HG02588 (cell line): ENCODE data around the gene LAX1.
"Not testable (repeated sequence)": the region's sequence is repeated elsewhere in the genome, so short reads cannot be mapped to it uniquely, and the experiment has no call there.

ENCODE experiments used
- ATAC-seq: cut with Tn5 transposase; IDR thresholded peaks from one replicate; pipeline ENCODE4 v1.9.1; 2021; ENCODE audit warnings: mild to moderate bottlenecking, moderate library complexity; ENCODE audit not compliant: unreplicated experiment

Gene LAX1

GRCh38 chr1:203765029-203765837 lies at the start of gene LAX1:
TSS of gene LAX1 (plus strand) at chr1:203765183. CDS start at chr1:203765566, 383 bp downstream.
- ATAC-seq: peak; percentile 83

GRCh38 chr1:203717120-203717519 lies 47.9 kb upstream of the LAX1 start:
- ATAC-seq: no peak

GRCh38 chr1:203720242-203720641 lies 44.7 kb upstream of the LAX1 start:
- ATAC-seq: no peak

DNA sequence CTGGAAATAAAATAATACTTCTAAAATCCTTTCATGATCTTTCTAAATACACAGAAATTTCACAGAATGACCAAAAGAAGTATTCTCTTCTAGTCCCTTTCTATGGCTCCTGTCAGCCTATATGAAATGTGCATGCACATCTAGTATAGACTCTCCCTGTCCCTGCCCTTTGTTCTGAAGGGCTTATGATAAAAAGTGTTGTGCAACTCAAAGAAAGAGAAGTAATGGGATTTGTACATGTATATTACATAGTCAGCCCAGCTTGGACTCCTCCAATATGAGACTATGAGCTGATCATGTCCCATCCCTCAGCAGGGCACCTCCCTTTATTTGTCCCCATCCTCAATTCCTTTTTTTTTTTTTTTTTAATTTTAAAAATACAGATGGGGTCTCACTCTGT lies 42.1 kb upstream of the LAX1 start:
- ATAC-seq: no peak

DNA sequence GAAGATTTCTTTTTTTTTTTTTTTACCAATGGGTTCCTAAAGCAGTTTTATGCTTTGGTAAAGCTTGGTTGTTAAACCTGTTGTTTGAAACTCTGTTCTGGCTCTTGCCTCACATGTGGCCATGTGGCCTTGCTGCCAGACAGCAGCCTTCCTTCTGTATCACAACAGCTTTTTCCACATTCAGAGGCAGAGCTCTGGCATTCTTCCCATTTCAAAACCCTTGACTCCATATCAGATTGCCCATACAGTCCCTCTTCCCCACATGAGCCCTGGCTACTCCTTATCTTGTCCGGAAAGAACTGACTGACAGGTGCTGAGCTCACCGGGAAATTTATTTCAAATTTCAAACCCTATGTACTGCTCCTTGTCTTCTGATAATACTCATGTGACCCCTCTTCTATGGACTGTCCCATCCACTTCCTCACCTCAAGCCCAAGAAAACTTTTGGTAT lies 38.5 kb upstream of the LAX1 start:
- no peak for ATAC-seq

DNA sequence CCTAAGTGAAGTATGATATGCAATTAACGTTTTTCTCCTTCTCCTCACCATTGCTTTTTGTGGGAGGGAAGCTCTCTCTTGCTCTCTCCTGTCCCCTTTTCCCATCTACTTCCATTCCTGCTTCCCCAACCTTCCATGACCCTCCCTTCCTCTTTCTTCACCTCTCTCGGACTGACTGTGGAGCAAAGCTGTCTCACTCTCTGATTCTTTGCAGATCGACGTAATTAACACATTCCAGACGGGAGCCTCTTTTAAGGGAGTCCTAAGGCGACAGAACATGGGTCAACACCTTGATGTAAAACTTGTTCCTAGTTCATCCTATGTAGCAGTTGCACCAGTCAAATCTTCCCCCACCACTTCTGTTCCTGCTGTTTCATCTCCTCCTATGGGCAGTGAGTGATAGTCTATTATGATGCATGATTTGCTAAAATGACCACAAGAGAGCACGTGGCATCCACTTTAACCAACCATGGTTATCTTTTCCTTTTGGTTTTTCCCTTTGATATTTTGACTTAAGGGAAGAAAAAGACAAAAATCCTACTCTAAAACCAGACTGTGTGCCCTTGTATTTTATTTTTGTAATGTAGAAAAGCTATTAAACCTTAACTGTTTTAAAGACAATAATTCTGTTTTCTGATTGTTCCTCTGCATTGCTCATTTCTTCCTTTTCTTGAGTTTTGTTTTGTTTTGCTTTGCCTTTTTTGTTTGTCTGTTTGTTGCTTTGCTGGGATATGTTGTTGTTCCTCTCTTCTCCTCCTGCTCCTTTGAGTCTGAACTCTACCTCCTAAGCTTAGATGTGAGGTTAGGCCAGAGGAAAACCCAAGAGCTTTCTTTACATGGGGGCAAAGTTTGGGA lies 31.7 kb upstream of the LAX1 start:
- ATAC-seq: no peak

DNA sequence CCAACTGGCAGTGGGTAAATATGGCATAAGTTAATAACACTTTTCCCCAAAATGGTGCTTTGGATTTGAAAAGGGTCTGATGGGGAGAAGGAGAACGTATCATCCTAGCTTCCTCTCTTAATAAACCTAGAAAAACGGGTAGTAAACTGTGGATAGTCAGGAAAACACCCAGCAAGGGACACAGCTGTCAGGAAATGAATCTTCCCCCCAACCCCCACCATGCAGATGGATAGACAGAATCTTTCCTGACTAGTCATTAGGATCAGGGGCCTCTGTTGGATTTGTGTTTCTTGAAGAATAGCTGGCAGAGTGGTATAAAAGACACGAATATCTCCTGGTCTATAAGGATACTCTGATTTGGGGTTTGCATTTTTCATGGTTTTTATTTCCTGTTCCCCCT lies 22.5 kb upstream of the LAX1 start:
- no peak for ATAC-seq

DNA sequence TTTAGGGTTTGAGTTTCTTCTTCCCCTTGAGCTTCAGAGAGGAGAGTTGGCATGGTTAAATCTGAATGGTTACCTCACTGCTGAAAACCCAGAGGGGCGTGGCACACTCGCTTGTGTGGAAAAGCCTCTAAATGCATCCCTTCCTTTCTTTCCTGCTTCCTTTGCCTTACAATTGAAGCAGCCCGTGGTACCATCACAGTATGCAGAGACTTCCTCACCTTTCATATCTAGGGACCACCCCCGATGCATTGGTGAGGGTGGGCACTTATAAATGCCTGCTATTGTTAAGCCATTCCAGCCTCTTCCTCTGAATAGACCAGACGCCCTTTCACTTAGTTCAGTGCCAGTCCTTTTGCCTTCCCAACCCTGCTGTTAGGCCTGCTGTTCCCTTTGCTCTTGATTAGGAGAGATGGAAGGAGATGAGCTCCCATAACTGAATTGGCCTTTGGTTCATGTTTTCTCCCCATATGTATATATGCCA lies 21.9 kb upstream of the LAX1 start:
- no peak for ATAC-seq

GRCh38 chr1:203744075-203744972 lies 20.7 kb upstream of the LAX1 start:
- no peak for ATAC-seq

DNA sequence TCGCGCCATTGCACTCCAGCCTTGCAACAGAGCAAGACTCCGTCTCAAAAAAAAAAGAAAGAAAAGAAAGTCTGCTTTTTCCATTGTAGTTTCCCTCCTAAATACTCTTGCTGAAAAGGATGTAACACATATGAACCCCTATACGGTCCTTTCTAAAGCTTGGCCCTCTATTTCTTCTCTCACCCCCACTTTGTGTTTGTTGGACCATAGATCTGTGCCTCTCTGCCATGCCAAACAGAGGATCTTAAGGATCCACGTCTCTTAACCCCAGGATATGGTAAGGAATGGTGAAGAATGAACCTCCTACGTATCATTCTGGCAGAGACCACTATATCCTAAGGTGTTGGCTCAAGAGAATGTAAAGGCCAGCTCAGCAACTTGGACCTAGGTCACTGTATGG lies 18.7 kb upstream of the LAX1 start:
- no peak for ATAC-seq

- ATAC-seq: no peak
Measured at GRCh38 chr1:203751051-203751450, 13.9 kb upstream of the LAX1 start.

- ATAC-seq: not testable (repeated sequence)
Measured at GRCh38 chr1:203751618-203752361, 13.2 kb upstream of the LAX1 start.

DNA sequence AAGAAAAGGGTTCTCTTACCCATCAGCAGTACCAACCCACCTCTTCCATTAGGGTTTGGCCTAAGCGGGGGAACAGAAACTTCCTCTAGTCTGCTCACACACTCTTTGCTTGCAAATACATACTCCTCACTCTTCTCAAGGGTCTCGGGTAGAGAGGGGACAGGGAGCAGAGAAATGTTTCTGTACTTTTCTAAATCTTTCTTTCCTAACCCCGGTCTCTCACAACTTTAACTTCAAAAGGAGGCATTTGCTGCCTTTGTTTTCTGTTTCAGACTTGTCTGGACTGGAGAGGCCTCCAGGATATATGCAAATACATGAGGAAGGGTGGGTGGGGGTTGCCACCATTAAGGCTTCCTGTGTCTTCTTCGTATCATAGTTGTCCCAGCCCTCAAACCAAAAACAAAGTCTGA lies 10.5 kb upstream of the LAX1 start:
- ATAC-seq: peak; percentile 63

GRCh38 chr1:203756036-203756435 lies 8.9 kb upstream of the LAX1 start:
- no peak for ATAC-seq

GRCh38 chr1:203758749-203759148 lies 6.2 kb upstream of the LAX1 start:
- ATAC-seq: not testable (repeated sequence)

DNA sequence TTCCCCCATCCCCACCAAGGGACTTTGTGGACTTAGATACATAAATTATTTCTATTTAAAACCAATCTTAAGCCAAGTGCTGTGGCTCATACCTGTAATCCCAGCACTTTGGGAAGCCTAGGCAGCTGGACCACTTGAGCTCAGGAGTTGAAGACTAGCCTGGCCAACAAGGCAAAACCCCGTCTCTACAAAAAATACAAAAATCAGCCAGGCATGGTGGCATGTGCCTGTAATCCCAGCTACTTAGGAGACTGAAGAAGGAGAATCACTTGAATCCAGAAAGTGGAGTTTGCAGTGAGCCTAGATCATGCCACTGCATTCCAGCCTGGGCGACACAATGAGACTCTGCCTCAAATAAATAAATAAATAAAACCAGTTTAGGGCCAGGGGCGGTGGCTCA lies 4.5 kb upstream of the LAX1 start:
- no peak for ATAC-seq

DNA sequence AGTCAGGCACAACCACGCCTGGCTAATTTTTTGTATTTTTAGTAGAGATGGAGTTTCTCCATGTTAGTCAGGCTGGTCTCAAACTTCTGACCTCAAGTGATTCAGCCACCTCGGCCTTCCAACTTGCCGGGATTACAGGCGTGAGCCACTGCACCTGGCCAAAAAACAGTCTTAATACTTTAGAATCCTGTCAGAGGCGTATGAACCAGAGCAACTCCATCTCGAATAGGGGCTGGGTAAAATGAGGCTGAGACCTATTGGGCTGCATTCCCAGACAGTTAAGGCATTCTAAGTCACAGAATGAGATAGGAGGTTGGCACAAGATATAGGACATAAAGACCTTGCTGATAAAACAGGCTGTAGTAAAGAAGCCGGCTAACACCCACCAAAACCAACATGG lies 3.0 kb upstream of the LAX1 start:
- ATAC-seq: not testable (repeated sequence)

- ATAC-seq: no peak
Measured at GRCh38 chr1:203763505-203763904, 1.5 kb upstream of the LAX1 start.

- no peak for ATAC-seq
Measured at GRCh38 chr1:203764105-203765028, 616 bp upstream of the LAX1 start.
